ENCODE measurements around the gene PITPNC1. TPM values are rescaled to one million over a fixed set of nuclear protein-coding genes. Genes with fewer than 3 reads are reported as not detected.

The PITPNC1 gene
- total and polyA plus RNA-seq, 8 donors, result 9.7 to 21.9 (median 11.3) TPM

- DNase-seq, result peak in 1 of 4 donors; percentile 28
- H3K27ac ChIP-seq, result no peak overlapping the region
- no peaks in the 10 kb centered on the region for H3K27me3 ChIP-seq
- no peak overlapping the region for H3K4me3 ChIP-seq
- TF ChIP-seq CTCF (IDR thresholded peaks at IDR 0.05), result no peak
- intact Hi-C loops (cut with DNase I), result no loop called here
- no peaks in the 10 kb centered on the region for H3K9me3 ChIP-seq
- ATAC-seq, result peak; percentile 71
- H3K36me3 ChIP-seq, result no peaks in the 10 kb centered on the region
- H3K4me1 ChIP-seq, result no peaks in the 10 kb centered on the region
Measured at GRCh38 chr17:67585077-67585602, 208.1 kb downstream of the PITPNC1 start.

GRCh38 chr17:67588326-67588725, 211.2 kb downstream of the PITPNC1 start:
- no peaks in the 10 kb centered on the region for H3K36me3 ChIP-seq
- no peak overlapping the region for H3K27ac ChIP-seq
- DNase-seq (no peak), ATAC-seq (no peak)
- H3K4me3 ChIP-seq, result no peak overlapping the region
- H3K4me1 ChIP-seq, result no peaks in the 10 kb centered on the region
- H3K9me3 ChIP-seq, result no peaks in the 10 kb centered on the region
- no peaks in the 10 kb centered on the region for H3K27me3 ChIP-seq
- intact Hi-C loops (cut with DNase I), result no loop called here
- no peak for TF ChIP-seq CTCF (IDR thresholded peaks at IDR 0.05)

- Histone ChIP-seq H3K9me3 (no peaks in the 10 kb centered on the region), H3K4me3 (no peak overlapping the region), H3K27ac (no peak overlapping the region), H3K36me3 (no peaks in the 10 kb centered on the region), H3K4me1 (no peaks in the 10 kb centered on the region), H3K27me3 (no peaks in the 10 kb centered on the region)
- intact Hi-C loops (cut with DNase I), result no loop called here
- ATAC-seq (peak; percentile 36), DNase-seq (no peak)
- TF ChIP-seq CTCF (IDR thresholded peaks at IDR 0.05), result no peak
Measured at GRCh38 chr17:67594115-67594880, 217.2 kb downstream of the PITPNC1 start.

GRCh38 chr17:67600408-67600807, 223.3 kb downstream of the PITPNC1 start:
- no peak for TF ChIP-seq CTCF (IDR thresholded peaks at IDR 0.05)
- Histone ChIP-seq H3K27me3 (no peaks in the 10 kb centered on the region), H3K36me3 (no peaks in the 10 kb centered on the region), H3K4me3 (no peak overlapping the region), H3K4me1 (no peaks in the 10 kb centered on the region), H3K27ac (no peak overlapping the region), H3K9me3 (no peaks in the 10 kb centered on the region)
- ATAC-seq (no peak), DNase-seq (no peak)
- intact Hi-C loops (cut with DNase I), result no loop called here

- Histone ChIP-seq H3K27ac (no peak overlapping the region), H3K27me3 (no peaks in the 10 kb centered on the region), H3K4me1 (no peaks in the 10 kb centered on the region), H3K36me3 (no peaks in the 10 kb centered on the region), H3K4me3 (no peak overlapping the region), H3K9me3 (no peaks in the 10 kb centered on the region)
- intact Hi-C loops (cut with DNase I), result no loop called here
- ATAC-seq (no peak), DNase-seq (no peak)
- TF ChIP-seq CTCF (IDR thresholded peaks at IDR 0.05), result no peak
Measured at GRCh38 chr17:67601897-67602296, 224.8 kb downstream of the PITPNC1 start.
